Activated effector memory CD4-positive, alpha-beta T cell treated with anti-CD3 and anti-CD28 coated beads, Interleukin-2, amount 50 U/mL, for 16 hours (primary cell): Measurements from ENCODE around the gene ZNF224.

Source experiments
- DNase-seq: peaks from one replicate; pipeline ENCODE4 v3.0.0-alpha.2; 2020

Gene ZNF224

GRCh38 chr19:44141191-44142058 lies 47.3 kb downstream of the ZNF224 start, which contains the start of gene ZNF234:
Gene ZNF234 (plus strand): TSS chr19:44141554. CDS start chr19:44144633, 3,079 bp downstream.
- DNase-seq: peak; percentile 90

DNA sequence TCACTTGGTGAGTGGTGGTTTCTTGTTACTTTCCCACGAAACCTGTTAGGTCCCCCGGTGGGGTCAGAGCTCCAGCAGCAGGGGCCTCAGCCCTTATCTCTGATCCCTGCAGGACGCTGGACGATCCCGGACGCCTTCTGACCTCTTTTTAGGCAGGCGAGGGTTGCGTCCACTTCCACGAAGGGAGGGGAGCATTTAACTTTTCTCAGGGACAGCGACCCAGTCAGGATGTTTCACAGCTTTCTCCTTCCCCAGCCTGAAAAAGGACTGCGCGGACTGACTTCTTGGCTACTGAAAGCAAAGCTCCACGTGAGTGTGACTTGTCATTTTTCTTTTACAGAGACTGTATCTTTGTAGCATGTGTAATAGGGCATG lies 47.9 kb downstream of the ZNF224 start:
- no peak for DNase-seq

DNA sequence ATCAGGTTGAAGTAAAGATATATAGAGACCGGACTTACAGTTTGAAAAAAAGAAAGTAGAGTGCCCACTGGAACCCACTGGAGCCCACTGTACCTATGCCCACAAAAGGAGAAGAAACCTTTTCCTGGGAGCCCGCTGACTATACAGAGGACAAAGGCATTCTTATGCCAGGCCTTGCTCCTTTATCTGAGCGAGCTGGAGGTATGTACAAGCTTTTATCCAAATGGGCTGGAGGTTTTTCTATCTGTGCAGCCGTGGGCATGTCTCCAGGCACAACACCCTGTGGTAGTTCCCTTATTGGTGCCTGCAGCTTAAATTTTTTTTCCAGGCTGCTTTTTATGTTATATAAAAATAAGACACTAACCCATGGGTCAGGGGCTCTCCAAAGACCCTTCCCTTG lies 55.6 kb downstream of the ZNF224 start:
- no peak for DNase-seq

- no peak for DNase-seq
Observed at GRCh38 chr19:44151491-44151890, 57.3 kb downstream of the ZNF224 start.

GRCh38 chr19:44156475-44156874 lies 62.3 kb downstream of the ZNF224 start:
- DNase-seq: no peak
